Activated CD4-positive, alpha-beta T cell treated with anti-CD3 and anti-CD28 coated beads, Interleukin-2, amount 10 ng/mL, durations not matched to agents 7 days and 5 days (primary cell): ENCODE measurements around the gene TMEM220. TPM values are rescaled to one million over a fixed set of nuclear protein-coding genes. Genes with fewer than 3 reads are reported as not detected.

Source experiments
- CTCF ChIA-PET: fragments of 350-600 bp; sonication (Branson Sonifier 250); formaldehyde crosslinking; loops from one replicate; lab custom pipeline; 2021; ENCODE audit warnings: antibody characterized with exemption; lab: Charles Lee
- POLR2A ChIA-PET: fragments of 350-600 bp; sonication (Branson Sonifier 250); formaldehyde crosslinking; loops from one replicate; lab custom pipeline; 2021; ENCODE audit warnings: antibody characterized with exemption; lab: Charles Lee
- DNase-seq: peaks from one replicate; pipeline ENCODE4 v3.0.0-alpha.2; 2020
- H3K27ac Mint-ChIP-seq: one replicate; pipeline ENCODE4 v1.8.0; 2021; ENCODE audit warnings: mild to moderate bottlenecking, moderate library complexity, mixed read lengths
- H3K27me3 Mint-ChIP-seq: one replicate; pipeline ENCODE4 v1.8.0; 2021; ENCODE audit warnings: mixed read lengths
- H3K36me3 Mint-ChIP-seq: one replicate; pipeline ENCODE4 v1.8.0; 2021; ENCODE audit warnings: low read depth, mixed read lengths
- H3K4me1 Mint-ChIP-seq: one replicate; pipeline ENCODE4 v1.8.0; 2021; ENCODE audit warnings: mixed read lengths
- H3K4me3 Mint-ChIP-seq: one replicate; pipeline ENCODE4 v1.8.0; 2021; ENCODE audit warnings: mild to moderate bottlenecking, moderate library complexity, mixed read lengths
- H3K9me3 Mint-ChIP-seq: one replicate; pipeline ENCODE4 v1.8.0; 2021; ENCODE audit warnings: mixed read lengths
- total RNA-seq, 2 experiments: library from RNA; stranded (reverse); gene quantifications; one replicate each; pipeline ENCODE4 v1.2.3, GENCODE V29; 2021

Gene TMEM220
- total RNA-seq, 2 experiments from 2014 or later = 0.42 to 0.50 TPM

DNA sequence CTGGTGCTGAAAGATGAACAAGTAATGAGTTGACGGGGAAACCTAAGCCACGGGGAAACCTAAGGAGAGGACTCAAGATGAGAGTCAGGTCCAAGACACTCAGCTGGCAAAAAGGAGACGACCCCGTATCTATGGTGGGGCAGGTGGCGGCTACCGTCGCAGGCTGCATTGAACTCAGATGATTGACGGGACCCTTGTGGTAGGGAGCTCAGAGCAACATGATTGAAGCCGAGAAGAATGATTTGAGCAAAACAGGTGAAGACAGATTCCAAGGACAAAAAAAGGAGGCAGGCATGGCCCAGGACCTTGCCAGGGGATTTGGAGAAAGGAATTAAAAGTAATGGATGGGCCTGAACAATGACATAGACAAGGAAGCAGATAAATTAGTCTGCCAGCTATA is 65.3 kb downstream of the TMEM220 start:
- Mint-ChIP-seq H3K27me3 (no peaks in the 10 kb centered on the region), H3K27ac (no peak overlapping the region), H3K4me1 (no peaks in the 10 kb centered on the region), H3K4me3 (no peak overlapping the region), H3K36me3 (no peaks in the 10 kb centered on the region), H3K9me3 (no peaks in the 10 kb centered on the region)
- DNase-seq = no peak
- ChIA-PET CTCF (interaction anchor here (1.0 kb wide), 2 partner anchors 12 to 72 kb away, joined by 3 to 4 read pairs; no protein-coding TSS in a partner anchor), POLR2A (interaction anchor here (0.6 kb wide), 1 partner anchor 161 kb away, joined by 3 read pairs; no protein-coding TSS in a partner anchor)

Other genes starting within 250 kb of the TMEM220 start
- gene MYH1, start 211.5 kb downstream of the TMEM220 start, total RNA-seq = not detected
- not detected for gene MYH2, start 180.4 kb downstream of the TMEM220 start, total RNA-seq
- 1 to 10 TPM; 3.9 to 5.5 TPM for gene MYH3, start 72.7 kb downstream of the TMEM220 start, total RNA-seq
- 10 to 100 TPM; 23.7 to 25.3 TPM for gene SCO1, start 32.5 kb downstream of the TMEM220 start, total RNA-seq
- 10 to 100 TPM; 16.0 to 16.1 TPM for gene ADPRM, start 32.4 kb downstream of the TMEM220 start, total RNA-seq
- not detected for gene TMEM238L, start 74.1 kb upstream of the TMEM220 start, total RNA-seq
- gene PIRT, start 108.1 kb upstream of the TMEM220 start, total RNA-seq = not detected